ENCODE data around the gene HIVEP1.

Gene HIVEP1

DNA sequence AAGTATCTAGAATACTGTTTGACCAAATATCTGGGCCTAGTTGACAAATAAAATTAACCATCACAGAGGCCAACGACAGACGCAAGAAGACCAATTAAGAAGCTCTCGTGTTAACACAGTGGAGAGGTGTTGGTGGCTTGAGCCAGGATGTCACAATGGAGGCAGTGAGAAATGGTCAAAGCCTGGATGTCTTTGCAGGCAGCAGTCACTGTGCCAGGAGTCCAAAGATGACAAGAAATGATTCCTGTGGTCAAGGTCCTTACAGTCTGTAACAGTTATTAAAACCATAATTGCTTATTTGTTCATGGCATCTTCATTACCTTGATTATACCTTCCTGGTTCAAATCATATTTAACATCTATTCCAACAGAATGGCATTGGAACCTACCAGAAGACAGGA lies 186.7 kb downstream of the HIVEP1 start:
- DNase-seq (ENCODE audit: low read depth) = no peak
- H3K4me3 ChIP-seq (ENCODE audit: low read depth, low read length) = no peak overlapping the region
- no peak for TF ChIP-seq POLR2A (IDR thresholded peaks at IDR 0.05; ENCODE audit: extremely low read depth, insufficient read length)
- TF ChIP-seq MYC (IDR thresholded peaks at IDR 0.05; ENCODE audit: low read depth, low read length) = no peak
- TF ChIP-seq, protein P1, sequence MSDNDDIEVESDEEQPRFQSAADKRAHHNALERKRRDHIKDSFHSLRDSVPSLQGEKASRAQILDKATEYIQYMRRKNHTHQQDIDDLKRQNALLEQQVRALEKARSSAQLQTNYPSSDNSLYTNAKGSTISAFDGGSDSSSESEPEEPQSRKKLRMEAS (IDR thresholded peaks at IDR 0.05; ENCODE audit: low read depth, low read length) = no peak
- TF ChIP-seq CTCF (IDR thresholded peaks at IDR 0.05; ENCODE audit: low read depth, low read length) = no peak

DNA sequence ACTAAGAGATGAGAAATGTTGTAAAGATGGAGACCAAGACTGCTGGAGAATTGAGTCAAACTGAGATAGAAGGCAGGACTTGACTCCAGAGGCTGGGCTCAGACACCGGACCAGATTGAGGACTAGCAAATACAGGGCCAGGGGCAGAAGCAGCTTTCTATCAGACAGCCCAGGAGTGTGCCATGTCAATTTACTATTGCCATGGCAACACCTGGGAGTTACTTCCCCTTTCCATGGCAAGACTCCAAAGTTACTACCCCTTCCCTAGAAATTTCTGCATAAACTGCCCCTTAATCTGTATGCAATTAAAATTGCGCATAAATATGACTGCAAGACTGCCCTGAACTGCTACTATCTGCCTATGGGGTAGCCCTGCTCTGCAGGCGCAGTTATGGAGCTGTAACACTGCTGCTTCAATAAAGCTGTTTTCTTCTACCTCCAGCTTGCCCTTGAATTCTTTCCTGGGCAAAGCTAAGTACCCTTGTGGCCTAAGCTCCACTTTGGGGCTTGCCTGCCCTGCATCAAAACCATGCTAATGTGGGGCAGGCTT lies 188.0 kb downstream of the HIVEP1 start:
- no peak overlapping the region for H3K4me3 ChIP-seq (ENCODE audit: low read depth, low read length)
- TF ChIP-seq, protein P1 (IDR thresholded peaks at IDR 0.05; ENCODE audit: low read depth, low read length) = no peak
- TF ChIP-seq MYC (IDR thresholded peaks at IDR 0.05; ENCODE audit: low read depth, low read length) (no peak), CTCF (IDR thresholded peaks at IDR 0.05; ENCODE audit: low read depth, low read length) (no peak), POLR2A (IDR thresholded peaks at IDR 0.05; ENCODE audit: extremely low read depth, insufficient read length) (no peak)
- peak; percentile 53 for DNase-seq (ENCODE audit: low read depth)

DNA sequence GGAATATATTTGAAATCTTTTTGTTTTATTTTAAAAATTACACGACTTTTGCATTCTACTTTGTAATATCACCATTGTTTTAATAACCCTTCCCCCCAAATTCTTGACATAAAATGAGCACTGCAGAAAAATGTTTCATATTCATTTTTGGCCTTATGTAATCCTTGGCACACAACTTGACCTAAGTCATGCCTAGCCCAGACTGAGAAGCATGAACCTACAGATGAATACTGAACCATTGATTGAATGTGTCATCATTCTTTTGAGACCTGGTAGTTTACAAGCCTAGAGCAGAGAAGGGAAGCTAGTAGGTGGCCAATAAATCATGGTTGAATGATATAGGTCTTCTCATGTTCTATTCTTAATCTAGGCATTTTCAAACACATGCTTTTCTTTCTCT lies 188.6 kb downstream of the HIVEP1 start:
- DNase-seq (ENCODE audit: low read depth) = no peak
- TF ChIP-seq, protein P1 (IDR thresholded peaks at IDR 0.05; ENCODE audit: low read depth, low read length) = no peak
- no peak for TF ChIP-seq POLR2A (IDR thresholded peaks at IDR 0.05; ENCODE audit: extremely low read depth, insufficient read length)
- no peak overlapping the region for H3K4me3 ChIP-seq (ENCODE audit: low read depth, low read length)

DNA sequence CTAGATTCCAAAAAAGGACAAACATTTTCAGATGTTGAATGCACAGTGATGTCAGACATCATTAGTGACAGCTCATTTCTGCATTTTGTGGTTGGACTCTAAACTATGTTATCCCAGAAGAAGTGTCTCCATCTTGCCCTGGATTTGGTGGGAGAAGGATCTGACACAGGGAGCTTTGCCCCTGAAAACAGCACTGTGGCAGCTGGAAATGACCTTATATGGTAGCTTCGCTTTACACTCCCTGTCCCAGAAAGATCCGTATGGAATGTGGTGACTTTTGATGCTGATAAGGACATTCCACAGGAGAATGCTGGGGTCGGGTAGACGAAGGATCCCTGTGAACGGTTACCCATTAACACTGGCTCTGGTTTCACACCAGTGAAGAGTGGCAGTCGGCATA lies 190.9 kb downstream of the HIVEP1 start:
- DNase-seq (ENCODE audit: low read depth) = no peak
- TF ChIP-seq, protein P1 (IDR thresholded peaks at IDR 0.05; ENCODE audit: low read depth, low read length) = no peak
- TF ChIP-seq POLR2A (IDR thresholded peaks at IDR 0.05; ENCODE audit: extremely low read depth, insufficient read length) (no peak), CTCF (IDR thresholded peaks at IDR 0.05; ENCODE audit: low read depth, low read length) (no peak), MYC (IDR thresholded peaks at IDR 0.05; ENCODE audit: low read depth, low read length) (no peak)

GRCh38 chr6:12208190-12208589 lies 196.1 kb downstream of the HIVEP1 start:
- TF ChIP-seq, protein P1 (IDR thresholded peaks at IDR 0.05; ENCODE audit: low read depth, low read length) = peak; percentile 14; the same call in 1 of the 2 replicates
- TF ChIP-seq MYC (IDR thresholded peaks at IDR 0.05; ENCODE audit: low read depth, low read length) = no peak
- H3K4me3 ChIP-seq (ENCODE audit: low read depth, low read length) = no peak overlapping the region
- peak; percentile 88 for DNase-seq (ENCODE audit: low read depth)

More for the DNA sequence above, 190.9 kb downstream of the HIVEP1 start:
- no peak overlapping the region for H3K4me3 ChIP-seq (ENCODE audit: low read depth, low read length)

- H3K4me3 ChIP-seq (ENCODE audit: low read depth, low read length) = no peak overlapping the region
- no peak for DNase-seq (ENCODE audit: low read depth)
- TF ChIP-seq MYC (IDR thresholded peaks at IDR 0.05; ENCODE audit: low read depth, low read length) = no peak
- TF ChIP-seq, protein P1 (IDR thresholded peaks at IDR 0.05; ENCODE audit: low read depth, low read length) = no peak
- no peak for TF ChIP-seq POLR2A (IDR thresholded peaks at IDR 0.05; ENCODE audit: extremely low read depth, insufficient read length)
- no peak for TF ChIP-seq CTCF (IDR thresholded peaks at IDR 0.05; ENCODE audit: low read depth, low read length)
Measured at GRCh38 chr6:12208673-12209072, 196.6 kb downstream of the HIVEP1 start.

Data from NB4 (cell line).